DMS153 treated with DMSO at 0.1 percent for 48 hours (cell line): Measurements from ENCODE around the gene CHN2.
"Not testable (repeated sequence)": the region's sequence is repeated elsewhere in the genome, so short reads cannot be mapped to it uniquely, and the experiment has no call there.

ENCODE experiments used
- DNase-seq: peaks from one replicate; lab custom pipeline; 2025; ENCODE audit not compliant: unreplicated experiment; lab: John Stamatoyannopoulos, UW

The CHN2 gene

DNA sequence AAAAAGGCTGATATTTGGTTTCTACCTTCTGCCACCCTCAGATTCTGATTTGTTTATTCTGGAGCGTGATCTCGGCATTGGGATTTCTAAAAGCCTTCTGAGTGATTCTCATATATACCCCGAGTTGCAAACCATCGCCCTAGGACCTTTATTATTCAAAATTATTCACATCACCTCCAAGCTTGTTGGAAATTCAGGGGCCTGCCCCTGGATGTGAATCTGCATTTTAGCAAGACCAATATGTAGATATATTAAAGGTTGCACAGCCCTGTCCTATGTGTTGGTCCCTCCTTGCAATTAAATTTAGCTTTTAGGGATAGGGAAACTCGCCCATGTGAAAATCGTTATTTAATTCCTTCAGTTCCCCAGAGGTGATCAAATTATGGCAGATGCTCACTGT, 9.0 kb upstream of the CHN2 start:
- DNase-seq: no peak

DNA sequence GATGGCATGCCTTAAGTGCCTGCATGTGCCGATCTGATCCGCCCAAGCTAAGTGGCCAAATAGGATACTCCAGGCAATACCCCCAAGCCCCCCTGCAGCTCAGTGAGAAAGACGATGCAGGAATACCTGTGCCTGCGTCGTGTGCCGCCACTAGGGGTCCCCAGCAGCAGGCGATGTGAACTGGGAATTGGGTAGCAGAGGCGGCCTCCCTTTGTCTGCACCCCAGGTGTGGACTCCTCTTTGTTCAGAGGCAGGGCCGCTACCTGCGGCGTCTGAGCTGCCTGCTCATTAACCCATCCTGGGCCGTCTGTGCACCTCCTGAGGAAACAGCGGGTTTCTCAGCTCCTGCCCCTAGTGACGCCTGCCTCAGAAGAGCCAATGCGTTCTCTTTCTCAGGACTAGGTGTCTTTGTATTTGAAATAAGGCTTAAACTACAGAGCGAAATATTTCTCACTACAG, 4.8 kb upstream of the CHN2 start:
- peak; percentile 93 for DNase-seq

DNA sequence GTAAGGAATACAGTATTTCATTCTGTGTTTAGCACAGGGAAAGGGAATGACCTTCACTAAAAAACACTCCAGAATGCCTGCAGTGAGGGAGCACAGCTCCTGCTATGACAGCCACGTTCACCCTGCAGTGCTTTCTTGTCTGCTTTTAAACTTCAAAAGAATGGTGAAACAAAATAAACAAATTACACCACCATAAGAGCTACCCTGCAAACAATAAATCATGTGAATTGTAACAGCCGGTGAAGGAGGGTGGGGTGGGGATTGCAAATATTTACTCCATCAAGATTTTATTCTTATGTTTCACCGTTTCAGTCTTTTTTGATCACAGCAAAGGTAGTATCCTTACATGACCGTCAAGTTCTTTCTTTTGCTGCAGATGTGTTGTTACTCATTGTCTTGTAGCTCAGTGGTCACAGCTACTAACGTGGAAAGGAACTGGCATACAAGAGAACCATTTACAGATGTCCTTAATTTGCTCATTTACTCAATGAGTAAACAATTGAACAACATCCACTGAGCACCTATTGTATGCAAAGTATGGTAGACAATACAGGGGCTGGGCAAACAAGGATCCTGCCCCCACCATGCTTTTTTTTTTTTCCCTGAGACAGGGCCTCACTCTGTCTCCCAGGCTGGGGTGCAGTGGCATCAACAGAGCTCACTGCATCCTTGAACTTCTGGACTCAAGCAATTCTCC, 4.1 kb upstream of the CHN2 start:
- DNase-seq: peak; percentile 75

DNA sequence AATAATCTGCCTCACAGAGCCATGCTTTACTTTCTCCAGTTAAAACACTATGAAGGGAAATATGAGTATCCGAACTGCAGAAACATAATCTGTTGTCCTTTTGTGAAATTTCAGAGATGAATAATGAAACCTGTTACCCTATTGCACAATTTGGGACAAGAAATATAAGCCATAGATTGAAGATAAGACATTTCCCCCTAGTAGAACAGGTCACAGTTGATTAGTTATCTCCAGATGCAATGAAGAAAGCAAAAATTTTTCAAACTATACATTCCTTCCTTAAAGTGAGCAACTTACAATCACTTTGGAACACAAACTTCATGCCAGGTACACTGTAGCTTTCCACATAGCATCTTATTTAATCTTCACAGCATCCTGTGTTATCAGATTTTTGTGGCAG, 2.3 kb upstream of the CHN2 start:
- DNase-seq: no peak

DNA sequence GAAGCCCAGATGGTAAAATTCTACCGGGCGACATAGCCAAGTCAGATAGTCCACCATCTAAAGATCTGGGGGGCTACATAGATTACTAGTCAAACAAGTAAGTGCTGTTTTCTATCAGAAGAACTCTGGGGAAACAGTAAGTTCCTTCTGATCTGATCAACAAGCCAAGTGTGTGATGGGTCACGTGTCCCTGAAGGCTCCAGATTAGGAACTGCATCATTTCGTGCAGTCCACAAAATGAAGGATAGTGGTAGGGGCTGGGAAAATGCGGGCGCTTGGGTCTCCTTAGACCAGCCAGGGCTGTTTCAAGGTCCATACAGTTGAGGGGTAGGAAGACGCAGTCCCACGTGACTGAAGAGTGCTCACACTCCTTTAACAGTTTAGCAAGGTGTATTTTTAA, 1.8 kb upstream of the CHN2 start:
- DNase-seq: no peak

DNA sequence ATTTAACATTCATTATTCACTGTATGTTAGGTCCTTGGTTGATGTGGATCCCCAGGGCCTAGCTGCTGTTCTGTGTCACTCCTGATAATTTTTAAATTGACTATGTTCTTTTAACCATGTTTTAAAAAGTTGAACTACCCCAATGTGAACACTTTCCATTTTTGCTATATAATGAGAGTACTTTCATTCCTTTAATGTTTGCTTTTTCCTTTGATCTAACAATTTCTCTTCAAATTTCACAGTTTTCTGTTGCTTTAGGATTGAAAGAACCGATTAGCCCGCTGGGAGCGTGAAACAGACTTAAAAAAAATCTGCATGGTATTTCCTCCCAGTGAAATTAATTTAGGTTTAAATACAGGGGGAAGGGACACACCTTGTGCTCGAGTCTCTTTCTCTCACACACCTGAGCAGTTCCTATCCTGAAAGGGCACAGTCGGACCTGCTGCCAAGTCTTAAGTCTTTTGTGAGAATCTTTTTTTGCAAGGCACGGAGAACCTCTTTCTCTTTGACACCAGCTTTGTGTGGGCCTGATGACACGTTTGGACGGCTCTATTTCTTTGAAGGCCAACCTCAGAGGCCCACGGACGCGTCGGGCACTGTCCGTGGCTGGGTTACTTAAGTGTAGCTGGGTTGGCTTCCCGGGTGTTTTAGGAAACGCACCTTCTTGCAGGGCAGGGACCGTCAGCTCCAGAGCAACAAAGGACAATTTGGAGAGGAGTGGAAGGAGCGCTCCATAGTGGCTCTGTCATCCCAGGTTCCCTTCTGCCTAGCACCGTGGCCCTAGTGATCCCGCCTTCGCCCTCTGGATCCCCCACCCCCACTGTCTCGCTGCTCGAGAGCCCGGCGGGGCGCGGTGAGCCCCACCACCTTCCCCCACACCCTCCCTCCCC, 1.0 kb upstream of the CHN2 start:
- DNase-seq: peak; percentile 37

DNA sequence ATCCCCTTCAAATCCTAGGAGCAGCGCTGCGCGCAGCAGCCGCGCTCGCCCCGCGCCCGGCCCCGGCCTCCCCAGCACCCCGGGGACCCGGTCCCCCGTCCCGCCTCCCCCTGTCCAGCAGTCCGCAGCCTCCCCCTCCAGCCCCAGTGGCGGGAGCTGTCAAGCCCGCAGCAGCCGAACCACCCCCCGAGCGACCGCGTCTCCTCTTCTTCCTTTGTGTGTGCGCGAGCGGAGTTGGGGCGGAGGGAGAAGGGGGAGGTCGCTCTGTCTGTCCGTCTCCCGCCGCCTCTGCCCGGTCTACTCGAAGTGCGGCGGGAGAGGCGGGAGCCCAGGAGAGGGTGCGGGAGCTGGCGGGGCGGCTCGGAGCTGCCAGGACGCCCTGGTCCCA, 375 bp upstream of the CHN2 start:
- DNase-seq: no peak

DNA sequence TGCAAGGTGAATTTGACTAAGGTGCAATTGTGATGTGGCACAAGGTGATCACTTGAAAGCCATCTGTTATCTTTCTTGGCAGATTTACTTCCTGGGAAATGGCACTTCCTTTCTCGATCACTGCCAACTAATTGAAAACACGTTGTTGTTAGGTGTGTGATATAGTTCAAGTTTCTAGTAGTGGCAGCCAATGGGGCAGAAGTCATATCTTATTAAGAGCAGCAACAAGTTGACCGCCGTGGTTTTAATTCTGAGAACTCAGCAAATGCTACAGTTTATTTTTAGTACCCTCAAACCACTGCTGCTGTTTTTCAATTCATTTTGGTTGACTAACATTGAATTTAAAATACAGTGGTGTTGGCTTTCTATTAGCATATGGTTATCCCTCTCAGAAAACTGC, 1.6 kb downstream of the CHN2 start:
- peak; percentile 55 for DNase-seq

DNA sequence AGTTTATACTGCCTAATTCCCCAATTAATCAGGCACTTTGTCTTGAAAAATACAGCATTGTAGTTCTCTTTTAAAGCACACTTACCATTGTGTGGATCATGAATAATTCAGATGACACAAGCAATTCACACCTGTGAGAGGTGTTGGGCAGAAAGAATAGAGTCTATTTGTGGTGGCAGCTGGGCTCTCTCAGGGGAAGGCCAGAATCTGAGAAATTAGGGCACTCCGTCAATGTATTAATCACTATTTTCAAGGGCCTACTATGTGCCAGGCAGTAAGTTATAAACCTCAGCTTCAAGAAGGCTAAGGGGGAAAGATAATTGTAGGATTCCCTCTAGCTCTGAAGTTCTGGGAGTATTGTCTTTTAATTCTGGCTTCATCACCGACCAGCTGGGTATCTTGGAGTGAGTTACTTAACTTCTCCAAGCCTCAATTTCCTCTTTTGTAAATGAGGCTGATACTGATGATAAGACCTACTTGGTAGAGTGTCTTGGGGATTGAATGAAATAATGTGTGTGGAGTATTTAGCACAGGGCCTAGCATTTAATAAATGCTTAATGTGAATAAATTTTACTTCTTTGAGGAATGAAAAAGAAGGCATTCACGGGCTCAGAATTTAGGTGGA, 2.5 kb downstream of the CHN2 start:
- peak; percentile 24 for DNase-seq

DNA sequence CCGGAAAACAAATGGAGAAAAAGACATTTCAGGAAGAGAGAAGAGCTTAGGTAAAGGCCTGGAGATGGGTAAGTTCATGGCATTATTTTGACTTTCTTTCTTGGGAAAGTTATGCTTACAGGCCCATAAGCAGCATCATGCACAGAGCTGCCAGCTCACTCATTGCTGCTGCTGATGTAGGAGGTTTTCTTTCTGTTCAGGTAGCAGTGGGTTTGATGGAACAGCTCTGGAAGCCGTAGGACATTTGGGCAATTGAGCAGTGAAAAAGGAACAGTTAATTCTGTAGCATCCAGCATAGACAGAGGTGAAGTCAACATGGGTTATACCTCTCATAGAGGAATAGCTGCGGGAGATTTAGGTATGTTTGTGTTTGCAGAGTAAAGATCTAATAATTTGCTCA, 3.3 kb downstream of the CHN2 start:
- no peak for DNase-seq

DNA sequence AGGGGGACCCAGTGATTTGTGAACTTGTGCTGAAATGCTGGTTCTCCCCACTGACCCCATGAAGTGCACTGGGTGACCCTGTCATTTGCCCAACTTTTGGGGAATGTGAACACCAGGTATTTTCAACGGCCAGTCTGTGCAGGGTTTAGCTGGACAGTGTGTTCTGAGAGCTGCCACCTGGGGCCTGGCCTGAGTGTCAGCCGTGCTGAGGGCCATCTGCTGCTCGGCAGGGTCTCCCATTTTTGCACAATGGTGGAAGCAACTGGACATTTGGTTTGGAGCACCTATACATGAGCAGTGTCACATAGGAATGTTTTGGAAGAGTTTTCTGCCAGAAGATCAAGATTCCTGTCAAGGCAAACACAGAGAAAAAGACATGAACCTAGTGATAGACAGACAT, 5.2 kb downstream of the CHN2 start:
- DNase-seq: no peak

DNA sequence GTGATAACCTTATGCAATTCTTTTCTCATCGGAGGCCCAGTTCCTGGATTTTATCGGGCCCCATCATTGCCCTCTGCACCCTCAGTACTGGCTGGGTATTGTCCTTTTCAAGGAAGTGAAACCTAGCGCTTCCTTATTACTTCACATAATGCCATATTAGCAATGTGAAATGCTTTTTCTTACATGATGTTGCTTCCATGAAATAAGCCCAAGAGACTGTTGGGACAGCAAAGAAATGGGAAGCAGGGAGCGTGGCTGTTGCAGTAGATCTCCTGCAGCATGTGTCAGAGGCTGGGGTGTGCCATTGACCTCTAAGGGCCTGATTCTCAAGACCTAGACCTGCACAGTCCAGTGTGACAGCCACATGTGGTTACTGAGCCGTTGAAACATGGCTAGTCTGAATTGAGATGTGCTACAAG, 8.1 kb downstream of the CHN2 start:
- DNase-seq: no peak

DNA sequence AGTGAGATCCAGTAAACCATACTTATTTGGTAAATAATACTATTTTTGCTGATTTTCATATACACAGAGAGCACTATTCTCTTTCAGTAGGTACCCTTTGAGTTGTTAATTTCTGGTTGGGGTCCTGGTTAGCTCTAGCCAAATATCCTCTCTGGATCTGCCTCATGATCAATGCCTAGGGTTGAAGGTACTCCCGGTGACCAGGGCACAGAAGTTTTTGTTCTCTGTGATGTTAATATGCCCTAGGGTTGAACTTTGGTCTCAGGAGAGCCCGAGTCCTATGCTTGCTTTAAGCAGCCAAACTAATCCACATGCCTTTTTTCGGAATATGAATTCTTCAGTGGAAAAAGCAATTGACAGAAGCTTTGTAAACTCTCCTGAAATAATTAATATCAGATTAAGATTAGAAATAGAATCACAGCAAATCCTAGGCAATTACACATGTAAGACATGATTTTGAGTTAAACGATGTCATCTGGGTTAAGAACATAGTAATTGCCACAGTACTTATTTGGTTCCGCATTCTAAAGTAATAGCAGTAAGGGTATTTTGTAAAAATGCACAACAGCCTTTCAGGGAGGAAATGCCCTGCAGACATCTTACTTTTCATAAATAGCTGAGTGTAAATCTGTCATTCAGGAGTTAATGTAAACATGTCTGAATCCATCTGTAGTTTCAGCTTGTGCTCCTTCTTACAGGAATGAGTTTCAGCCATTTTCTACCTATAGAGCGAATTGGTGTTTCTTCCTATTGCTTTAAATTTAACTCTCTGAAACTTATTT, 10.1 kb downstream of the CHN2 start:
- DNase-seq: no peak

DNA sequence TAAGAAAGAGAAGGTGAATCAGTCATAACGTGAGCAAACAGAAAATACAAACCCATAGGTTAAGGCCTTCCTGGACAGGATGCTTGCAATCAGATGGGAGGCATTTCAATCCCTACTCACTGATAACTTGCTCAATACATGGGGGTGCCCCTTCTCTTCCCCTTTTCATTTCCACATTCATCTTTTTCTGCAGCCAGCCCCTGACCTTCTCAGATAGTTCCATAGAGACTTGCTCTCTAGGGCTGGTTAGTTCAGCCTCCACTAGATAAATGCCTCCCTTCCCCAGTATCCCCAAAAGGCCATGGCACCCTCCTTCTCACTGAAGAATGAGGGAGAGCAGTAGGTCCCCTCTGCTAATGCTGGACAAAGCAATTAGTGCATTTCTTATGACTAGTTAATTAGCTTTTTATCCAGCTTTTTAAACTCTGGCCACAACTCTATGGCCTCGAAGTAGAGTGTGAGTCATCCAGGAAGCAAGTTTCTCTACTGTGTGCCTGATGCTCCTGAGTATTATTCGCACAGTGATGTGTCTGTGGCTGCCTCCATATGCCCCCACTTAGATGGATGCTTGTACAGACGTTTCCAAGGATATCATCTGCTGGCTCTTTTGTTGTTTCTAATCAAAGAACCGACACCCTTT, 12.7 kb downstream of the CHN2 start:
- DNase-seq: peak; percentile 37

DNA sequence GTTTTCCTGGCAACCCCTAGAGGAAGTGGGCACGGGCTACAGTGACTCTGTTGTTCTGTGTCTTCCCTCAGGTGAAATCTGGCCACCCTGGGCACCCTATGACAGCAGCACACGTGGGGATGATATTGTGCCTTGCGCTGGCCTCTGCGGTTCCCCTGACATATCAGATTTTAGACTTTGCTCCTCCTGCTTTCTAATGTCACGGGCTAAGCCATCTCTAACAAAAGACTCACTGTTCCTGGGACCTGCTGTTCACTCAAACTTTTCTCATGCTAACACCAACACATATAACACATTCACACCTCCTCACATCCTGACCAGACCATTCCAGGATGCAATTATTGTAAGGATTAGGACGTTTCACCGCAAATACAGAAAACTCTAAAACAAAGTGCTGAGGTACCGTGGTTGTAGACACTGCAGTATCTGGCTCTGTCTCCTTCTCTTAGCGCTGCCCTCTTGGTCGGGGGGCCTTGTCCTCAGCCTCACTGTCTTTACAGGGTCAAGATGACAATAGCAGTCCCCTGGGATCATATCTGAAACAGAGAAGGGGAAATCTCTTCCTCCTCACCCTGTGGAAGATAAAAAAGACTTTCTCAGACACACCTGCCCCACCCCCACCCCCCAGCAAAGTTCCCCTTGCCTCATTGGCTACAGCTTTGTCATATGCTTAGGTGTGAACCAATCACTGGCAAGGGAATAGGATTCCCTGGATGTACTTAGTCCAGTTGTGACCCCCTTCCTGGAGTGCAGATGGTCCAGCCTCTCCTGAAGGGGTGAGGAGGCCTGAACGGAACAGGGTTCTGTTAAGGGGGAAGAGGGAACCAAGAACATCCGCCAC, 14.1 kb downstream of the CHN2 start:
- DNase-seq: no peak

DNA sequence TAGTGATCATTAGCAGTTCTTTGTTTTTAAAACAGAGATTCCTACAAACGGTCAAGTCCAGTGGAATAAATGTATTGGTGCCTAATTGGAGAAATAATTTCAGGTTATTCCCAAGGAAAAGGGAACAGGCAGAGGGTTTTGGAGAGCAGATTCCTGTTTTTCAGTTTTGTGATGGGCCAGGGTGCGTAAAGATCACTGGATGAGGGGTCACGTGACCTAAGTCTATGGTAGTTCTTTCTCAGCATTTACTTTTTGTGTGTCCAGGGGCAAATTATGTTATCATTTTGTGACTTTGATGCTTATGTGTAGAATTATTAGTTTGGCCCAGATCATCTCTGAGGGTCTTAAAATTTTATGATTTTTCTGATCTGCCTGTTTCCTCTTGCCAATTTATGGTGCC, 15.2 kb downstream of the CHN2 start:
- DNase-seq: no peak

DNA sequence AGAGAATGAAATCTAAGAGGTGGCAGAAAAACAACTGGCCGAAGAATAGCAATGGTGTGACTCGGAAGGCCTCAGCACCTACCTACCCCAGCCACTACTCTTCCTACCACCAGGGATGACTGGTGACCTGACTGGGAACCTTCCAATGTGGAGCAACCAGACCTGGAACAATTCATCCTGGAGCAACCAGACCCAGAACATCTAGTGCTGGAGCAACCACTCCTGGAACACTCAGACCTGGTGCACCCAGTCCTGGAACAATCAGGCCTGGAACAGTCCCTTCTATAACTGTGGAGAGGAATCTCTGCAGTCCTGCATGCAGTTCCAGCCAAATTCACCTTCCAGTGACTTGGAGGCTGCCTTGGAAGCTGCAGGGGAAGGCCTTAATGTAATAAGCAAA, 18.2 kb downstream of the CHN2 start:
- DNase-seq: not testable (repeated sequence)

DNA sequence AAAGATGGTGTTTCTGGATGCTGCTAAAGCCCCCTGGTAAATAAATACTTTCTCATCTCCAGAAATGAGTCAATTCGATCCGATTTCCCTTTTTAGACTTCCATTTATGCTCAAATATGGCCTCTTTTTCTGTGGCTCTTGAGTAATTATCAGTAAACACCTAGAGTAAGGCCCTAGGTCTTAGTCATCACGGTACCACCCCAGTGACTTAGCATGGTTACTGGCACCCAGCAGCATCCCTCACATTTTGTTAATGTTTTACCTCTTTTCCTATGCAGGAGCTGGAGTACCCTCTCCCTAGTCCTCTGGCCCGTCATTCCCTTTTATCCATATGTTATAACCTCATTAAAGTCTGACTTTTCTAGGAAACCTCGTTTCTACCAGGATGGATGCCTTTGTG, 19.5 kb downstream of the CHN2 start:
- no peak for DNase-seq

DNA sequence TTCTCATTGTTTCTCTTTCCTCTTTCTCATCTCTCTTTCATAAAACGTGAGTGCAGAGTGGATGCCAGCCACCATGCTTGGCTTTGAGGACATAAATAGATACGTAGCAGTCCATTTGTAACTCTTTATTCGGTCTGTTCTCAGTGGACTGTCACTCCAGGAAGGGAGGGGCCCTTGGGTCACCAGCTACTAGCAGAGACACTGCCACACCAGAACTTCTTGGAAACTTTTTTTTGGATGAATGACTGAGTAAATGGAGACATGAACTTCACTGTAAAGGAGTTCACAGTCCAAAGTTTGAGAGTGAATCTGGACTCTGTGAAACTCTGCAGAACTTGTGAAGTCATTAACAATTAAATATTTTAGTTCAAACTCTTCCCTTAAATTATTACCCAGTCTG, 20.2 kb downstream of the CHN2 start:
- no peak for DNase-seq

DNA sequence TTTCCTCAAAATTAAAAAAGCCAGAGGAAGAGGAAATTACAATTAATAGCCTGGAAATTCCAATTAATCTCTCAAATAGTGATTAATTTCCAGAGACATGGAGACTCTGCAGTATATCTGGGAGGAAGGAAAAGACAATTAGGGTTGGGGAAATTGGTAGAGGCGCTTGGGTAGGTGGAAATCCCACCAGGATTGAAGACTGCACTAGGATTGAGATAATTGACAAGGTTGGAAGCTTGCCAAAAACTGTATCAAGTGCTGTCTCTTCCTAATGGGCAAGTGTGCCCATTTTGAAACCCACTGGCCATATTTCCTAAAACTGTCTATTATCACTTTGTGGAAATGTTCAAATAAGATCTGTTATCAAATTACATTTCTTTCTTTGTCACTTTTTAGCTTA, 21.6 kb downstream of the CHN2 start:
- no peak for DNase-seq
